ENCODE data around the gene KCNJ15.

Gene KCNJ15

GRCh38 chr21:38337793-38338192, 81.0 kb downstream of the KCNJ15 start:
- no peak for TF ChIP-seq EZH2phosphoT487 (IDR thresholded peaks at IDR 0.05; ENCODE audit: low read depth)
- TF ChIP-seq CTCF (IDR thresholded peaks at IDR 0.05; ENCODE audit: low read depth, low read length) = no peak

GRCh38 chr21:38340131-38340530, 83.3 kb downstream of the KCNJ15 start:
- Histone ChIP-seq H3K9ac (ENCODE audit: low read length) (no peak overlapping the region), H4K20me1 (ENCODE audit: insufficient read depth, low read length) (no peaks in the 10 kb centered on the region), H3K27ac (ENCODE audit: low read length) (no peak overlapping the region), H3K36me3 (replicated peaks; ENCODE audit: low read depth, low read length) (no peaks in the 10 kb centered on the region), H3K4me1 (ENCODE audit: low read length) (no peaks in the 10 kb centered on the region), H3K4me2 (ENCODE audit: low read length) (no peak overlapping the region), H3K9me3 (ENCODE audit: insufficient read depth, low read length) (no peaks in the 10 kb centered on the region), H2AFZ (ENCODE audit: low read depth, low read length) (no peak overlapping the region), H3K4me3 (ENCODE audit: low read length) (no peak overlapping the region), H3K79me2 (ENCODE audit: low read length) (no peaks in the 10 kb centered on the region), H3K27me3 (ENCODE audit: low read depth, low read length) (no peaks in the 10 kb centered on the region; the same call in 1 of the 2 replicates)
- TF ChIP-seq CTCF (IDR thresholded peaks at IDR 0.05; ENCODE audit: low read depth, low read length) = no peak
- no peak for TF ChIP-seq EZH2phosphoT487 (IDR thresholded peaks at IDR 0.05; ENCODE audit: low read depth)

More at GRCh38 chr21:38337793-38338192, 81.0 kb downstream of the KCNJ15 start:
- Histone ChIP-seq H3K4me2 (ENCODE audit: low read length) (no peak overlapping the region), H4K20me1 (ENCODE audit: insufficient read depth, low read length) (no peaks in the 10 kb centered on the region), H3K9ac (ENCODE audit: low read length) (no peak overlapping the region), H3K4me1 (ENCODE audit: low read length) (no peaks in the 10 kb centered on the region), H3K27me3 (ENCODE audit: low read depth, low read length) (no peaks in the 10 kb centered on the region; the same call in 1 of the 2 replicates), H3K4me3 (ENCODE audit: low read length) (no peak overlapping the region), H3K36me3 (replicated peaks; ENCODE audit: low read depth, low read length) (no peaks in the 10 kb centered on the region), H3K9me3 (ENCODE audit: insufficient read depth, low read length) (no peaks in the 10 kb centered on the region), H2AFZ (ENCODE audit: low read depth, low read length) (no peak overlapping the region), H3K79me2 (ENCODE audit: low read length) (no peaks in the 10 kb centered on the region), H3K27ac (ENCODE audit: low read length) (no peak overlapping the region)

DNA sequence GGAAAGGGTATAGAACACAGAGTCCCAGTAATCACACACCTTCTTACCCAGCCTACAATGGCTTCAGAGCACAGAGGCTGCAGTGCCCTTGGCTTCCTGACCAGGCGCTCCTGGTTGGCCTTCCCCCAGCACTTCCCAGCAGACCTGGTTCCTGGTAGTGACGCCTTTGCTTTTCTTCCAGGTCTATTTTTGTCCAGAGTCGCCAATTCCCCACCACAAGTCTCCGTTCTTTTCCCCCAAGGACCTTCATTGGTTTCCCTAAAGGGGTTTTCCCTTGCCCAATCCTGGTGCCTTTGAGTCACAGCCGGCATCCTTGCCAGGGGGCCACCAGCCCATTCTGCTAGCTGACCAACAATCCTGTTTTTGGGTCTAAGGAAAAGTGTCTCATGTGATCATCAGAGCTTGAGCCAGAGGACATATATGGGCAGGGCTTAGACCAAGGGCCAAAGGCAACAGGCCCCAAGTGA, 84.8 kb downstream of the KCNJ15 start:
- Histone ChIP-seq H3K79me2 (ENCODE audit: low read length) (no peaks in the 10 kb centered on the region), H4K20me1 (ENCODE audit: insufficient read depth, low read length) (no peaks in the 10 kb centered on the region), H2AFZ (ENCODE audit: low read depth, low read length) (no peak overlapping the region), H3K9ac (ENCODE audit: low read length) (no peak overlapping the region), H3K4me3 (ENCODE audit: low read length) (no peak overlapping the region), H3K9me3 (ENCODE audit: insufficient read depth, low read length) (no peaks in the 10 kb centered on the region), H3K27me3 (ENCODE audit: low read depth, low read length) (no peaks in the 10 kb centered on the region; the same call in 1 of the 2 replicates), H3K4me2 (ENCODE audit: low read length) (no peak overlapping the region), H3K4me1 (ENCODE audit: low read length) (no peaks in the 10 kb centered on the region), H3K36me3 (replicated peaks; ENCODE audit: low read depth, low read length) (no peaks in the 10 kb centered on the region), H3K27ac (ENCODE audit: low read length) (no peak overlapping the region)
- TF ChIP-seq CTCF (IDR thresholded peaks at IDR 0.05; ENCODE audit: low read depth, low read length) (no peak), EZH2phosphoT487 (IDR thresholded peaks at IDR 0.05; ENCODE audit: low read depth) (no peak)

DNA sequence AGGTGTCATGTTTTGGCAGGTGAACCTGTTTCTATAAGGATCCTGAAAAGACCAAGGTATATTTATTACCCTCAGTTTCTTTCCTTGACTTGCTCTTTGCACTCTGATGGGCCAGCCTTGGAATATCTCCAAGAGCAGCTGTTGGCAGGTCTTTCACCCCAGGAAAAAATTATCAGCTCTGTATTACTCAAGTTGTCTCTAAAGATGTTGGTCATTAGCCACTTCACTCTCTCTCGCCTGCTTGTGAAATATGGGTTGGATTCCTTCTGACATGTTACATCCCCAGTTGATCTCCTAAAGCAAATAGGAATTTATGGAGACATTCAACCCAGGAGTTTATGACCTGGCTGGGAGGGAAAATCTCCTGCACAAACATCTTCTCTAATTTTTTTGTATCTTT, 85.9 kb downstream of the KCNJ15 start:
- H4K20me1 ChIP-seq (ENCODE audit: insufficient read depth, low read length) = no peaks in the 10 kb centered on the region
- H3K4me3 ChIP-seq (ENCODE audit: low read length) = no peak overlapping the region
- no peak overlapping the region for H2AFZ ChIP-seq (ENCODE audit: low read depth, low read length)
- TF ChIP-seq CTCF (IDR thresholded peaks at IDR 0.05; ENCODE audit: low read depth, low read length) (no peak), EZH2phosphoT487 (IDR thresholded peaks at IDR 0.05; ENCODE audit: low read depth) (no peak)
- H3K27ac ChIP-seq (ENCODE audit: low read length) = no peak overlapping the region
- no peaks in the 10 kb centered on the region for H3K36me3 ChIP-seq (replicated peaks; ENCODE audit: low read depth, low read length)
- H3K27me3 ChIP-seq (ENCODE audit: low read depth, low read length) = peaks cover 4% of the 10 kb centered on the region; the same call in 1 of the 2 replicates
- no peak overlapping the region for H3K4me2 ChIP-seq (ENCODE audit: low read length)
- no peak overlapping the region for H3K9ac ChIP-seq (ENCODE audit: low read length)
- H3K9me3 ChIP-seq (ENCODE audit: insufficient read depth, low read length) = no peaks in the 10 kb centered on the region
- H3K4me1 ChIP-seq (ENCODE audit: low read length) = no peaks in the 10 kb centered on the region
- no peaks in the 10 kb centered on the region for H3K79me2 ChIP-seq (ENCODE audit: low read length)

All from OCI-LY3 (cell line).